Skeletal muscle cell (primary cell): ENCODE results near the gene ZNHIT3.
"Not testable (repeated sequence)": the region's sequence is repeated elsewhere in the genome, so short reads cannot be mapped to it uniquely, and the experiment has no call there.

Experiments
- DNase-seq: peaks from one replicate; pipeline ENCODE4 v3.0.0-alpha.2; 2010; ENCODE audit warnings: low read depth
- H3K4me3 ChIP-seq: 2 replicates; pipeline ENCODE4 v1.5.1; 2011; ENCODE audit warnings: low read depth, mild to moderate bottlenecking, control low read depth, low read length, moderate library complexity

The ZNHIT3 gene

GRCh38 chr17:36482611-36483504, 3.6 kb upstream of the ZNHIT3 start:
- DNase-seq, result peak; percentile 28
- peak overlapping the region; percentile 39 for H3K4me3 ChIP-seq

- DNase-seq, H3K4me3 ChIP-seq: not testable (repeated sequence)
Measured at GRCh38 chr17:36484021-36484420, 2.5 kb upstream of the ZNHIT3 start.

GRCh38 chr17:36485027-36485426, 1.5 kb upstream of the ZNHIT3 start:
- no peak overlapping the region for H3K4me3 ChIP-seq
- no peak for DNase-seq

GRCh38 chr17:36485805-36486203, 677 bp upstream of the ZNHIT3 start:
- H3K4me3 ChIP-seq, result peak overlapping the region; percentile 77
- DNase-seq, result no peak

- DNase-seq, result no peak
- no peak overlapping the region for H3K4me3 ChIP-seq
Measured at GRCh38 chr17:36493956-36494355, 7.5 kb downstream of the ZNHIT3 start.

GRCh38 chr17:36494674-36495073, 8.2 kb downstream of the ZNHIT3 start:
- DNase-seq, result no peak
- no peak overlapping the region for H3K4me3 ChIP-seq

GRCh38 chr17:36495076-36495578, 8.6 kb downstream of the ZNHIT3 start:
- DNase-seq, result no peak
- H3K4me3 ChIP-seq, result no peak overlapping the region

- no peak overlapping the region for H3K4me3 ChIP-seq
Measured at GRCh38 chr17:36496018-36496789, 9.7 kb downstream of the ZNHIT3 start.

GRCh38 chr17:36498155-36498554, 11.7 kb downstream of the ZNHIT3 start:
- no peak for DNase-seq

More at GRCh38 chr17:36496018-36496789, 9.7 kb downstream of the ZNHIT3 start:
- DNase-seq, result no peak

GRCh38 chr17:36498560-36499300, 12.2 kb downstream of the ZNHIT3 start:
- no peak overlapping the region for H3K4me3 ChIP-seq
- no peak for DNase-seq

More at GRCh38 chr17:36498155-36498554, 11.7 kb downstream of the ZNHIT3 start:
- H3K4me3 ChIP-seq, result no peak overlapping the region

GRCh38 chr17:36500745-36501225, 14.3 kb downstream of the ZNHIT3 start:
- DNase-seq, result no peak
- no peak overlapping the region for H3K4me3 ChIP-seq

- H3K4me3 ChIP-seq, result no peak overlapping the region
- no peak for DNase-seq
Measured at GRCh38 chr17:36501351-36501750, 14.9 kb downstream of the ZNHIT3 start.

- no peak overlapping the region for H3K4me3 ChIP-seq
- no peak for DNase-seq
Measured at GRCh38 chr17:36501963-36502362, 15.5 kb downstream of the ZNHIT3 start.

- DNase-seq, result no peak
- H3K4me3 ChIP-seq, result no peak overlapping the region
Measured at GRCh38 chr17:36503456-36504155, 17.1 kb downstream of the ZNHIT3 start.

GRCh38 chr17:36504156-36504545, 17.7 kb downstream of the ZNHIT3 start:
- DNase-seq, result no peak
- H3K4me3 ChIP-seq, result no peak overlapping the region

GRCh38 chr17:36505171-36505570, 18.7 kb downstream of the ZNHIT3 start:
- no peak for DNase-seq
- H3K4me3 ChIP-seq, result no peak overlapping the region

- H3K4me3 ChIP-seq, result no peak overlapping the region
- no peak for DNase-seq
Measured at GRCh38 chr17:36506249-36506826, 19.9 kb downstream of the ZNHIT3 start.

- no peak overlapping the region for H3K4me3 ChIP-seq
- no peak for DNase-seq
Measured at GRCh38 chr17:36506831-36507230, 20.4 kb downstream of the ZNHIT3 start.

GRCh38 chr17:36507266-36507665, 20.8 kb downstream of the ZNHIT3 start:
- H3K4me3 ChIP-seq, result no peak overlapping the region
- no peak for DNase-seq
